HFF-Myc (cell line): ENCODE results near the gene CTSG.
"Not testable (repeated sequence)": the region's sequence is repeated elsewhere in the genome, so short reads cannot be mapped to it uniquely, and the experiment has no call there.

ENCODE experiments used
- DNase-seq: peaks from one replicate; pipeline ENCODE4 v3.0.0-alpha.2; 2011; ENCODE audit warnings: low read depth; ENCODE audit errors: extremely low read depth
- H3K4me3 ChIP-seq: replicated peaks from 2 replicates; pipeline ENCODE4 v1.5.1; 2011; ENCODE audit warnings: low read depth, mild to moderate bottlenecking, control low read depth, low read length
- TF ChIP-seq, protein P1 (sequence below): IDR thresholded peaks from 2 replicates; pipeline ENCODE4 v1.5.1; 2012; ENCODE audit warnings: mild to moderate bottlenecking, low read depth, low read length, control low read depth; ENCODE audit errors: missing control alignments

The CTSG gene

DNA sequence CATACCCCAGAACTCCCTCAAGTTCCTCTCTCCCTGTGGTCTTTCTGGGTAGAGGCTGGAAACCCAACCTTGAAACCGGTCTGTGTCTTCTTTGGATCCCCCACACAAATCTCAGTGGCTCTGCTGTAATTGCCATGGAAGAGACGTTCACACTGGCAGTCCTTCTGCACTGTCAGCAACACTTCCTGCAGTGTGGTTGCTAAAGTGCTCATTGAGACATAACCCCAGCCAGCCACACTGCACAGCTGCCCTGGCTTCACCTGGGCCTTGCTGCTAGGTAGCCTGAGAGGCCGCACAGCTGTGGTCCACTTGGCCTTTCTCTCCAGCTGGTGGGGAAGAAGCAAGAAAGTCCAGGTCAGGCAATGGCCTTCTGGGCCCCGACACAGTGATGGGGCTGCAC is 31.0 kb upstream of the CTSG start:
- TF ChIP-seq, protein P1, sequence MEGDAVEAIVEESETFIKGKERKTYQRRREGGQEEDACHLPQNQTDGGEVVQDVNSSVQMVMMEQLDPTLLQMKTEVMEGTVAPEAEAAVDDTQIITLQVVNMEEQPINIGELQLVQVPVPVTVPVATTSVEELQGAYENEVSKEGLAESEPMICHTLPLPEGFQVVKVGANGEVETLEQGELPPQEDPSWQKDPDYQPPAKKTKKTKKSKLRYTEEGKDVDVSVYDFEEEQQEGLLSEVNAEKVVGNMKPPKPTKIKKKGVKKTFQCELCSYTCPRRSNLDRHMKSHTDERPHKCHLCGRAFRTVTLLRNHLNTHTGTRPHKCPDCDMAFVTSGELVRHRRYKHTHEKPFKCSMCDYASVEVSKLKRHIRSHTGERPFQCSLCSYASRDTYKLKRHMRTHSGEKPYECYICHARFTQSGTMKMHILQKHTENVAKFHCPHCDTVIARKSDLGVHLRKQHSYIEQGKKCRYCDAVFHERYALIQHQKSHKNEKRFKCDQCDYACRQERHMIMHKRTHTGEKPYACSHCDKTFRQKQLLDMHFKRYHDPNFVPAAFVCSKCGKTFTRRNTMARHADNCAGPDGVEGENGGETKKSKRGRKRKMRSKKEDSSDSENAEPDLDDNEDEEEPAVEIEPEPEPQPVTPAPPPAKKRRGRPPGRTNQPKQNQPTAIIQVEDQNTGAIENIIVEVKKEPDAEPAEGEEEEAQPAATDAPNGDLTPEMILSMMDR, result no peak
- DNase-seq, result no peak
- H3K4me3 ChIP-seq, result no peak overlapping the region

DNA sequence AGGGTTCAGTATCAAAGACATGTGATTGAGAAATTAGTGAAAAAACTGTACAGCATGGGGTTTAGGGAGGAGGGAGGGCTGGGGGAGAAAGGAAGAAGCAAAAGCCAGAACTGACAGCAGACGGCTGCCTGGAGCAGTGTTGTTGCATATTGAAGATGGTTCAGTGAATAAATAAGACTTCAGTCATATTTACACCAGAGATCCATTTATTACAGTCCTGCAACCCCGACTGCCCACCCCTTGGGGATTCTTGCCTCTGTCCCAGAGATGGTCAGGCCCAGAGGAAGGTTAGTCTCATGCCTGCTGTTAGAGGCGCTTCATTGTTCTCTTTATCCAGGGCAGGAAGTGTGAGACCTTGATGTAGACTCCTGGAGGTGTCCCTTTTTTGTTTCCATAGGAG is 30.2 kb upstream of the CTSG start:
- TF ChIP-seq, protein P1, result no peak
- DNase-seq, result no peak
- H3K4me3 ChIP-seq, result no peak overlapping the region

DNA sequence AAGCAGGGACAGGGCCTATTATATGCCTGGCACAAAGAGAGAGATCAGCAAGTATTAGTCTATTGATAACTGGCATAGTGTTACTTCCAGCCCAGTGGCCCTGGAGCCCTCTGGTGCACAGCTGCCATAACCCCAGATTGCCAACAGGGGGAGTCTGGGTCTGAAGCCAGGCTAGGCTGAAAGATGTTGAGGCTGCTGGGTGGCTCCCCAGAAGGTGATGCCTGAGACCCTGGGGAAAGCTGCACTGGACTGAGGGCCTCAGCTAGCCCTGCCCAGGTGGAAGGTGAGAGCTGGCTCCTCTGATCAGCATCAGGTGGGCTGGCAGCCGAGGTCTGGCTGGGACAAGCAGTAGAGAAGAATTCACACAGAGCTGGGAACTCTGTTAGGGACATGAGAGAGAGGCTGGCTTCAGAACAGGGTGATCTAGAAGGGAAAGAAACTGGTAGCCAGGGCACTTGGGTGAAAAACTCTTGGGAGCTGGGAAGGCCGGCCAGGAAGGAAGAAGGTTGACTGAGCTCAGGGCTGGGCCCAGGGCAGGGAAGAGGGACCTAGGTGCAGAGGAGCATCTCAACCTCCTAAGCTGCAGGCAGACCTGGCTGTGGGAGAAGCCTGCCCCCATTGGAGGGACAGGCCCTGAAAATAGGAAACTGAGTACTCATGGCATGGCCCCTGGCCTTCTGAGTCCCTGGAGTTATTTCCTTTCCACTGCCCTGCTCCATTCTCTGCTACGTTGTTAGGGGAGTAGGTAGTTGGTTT is 29.6 kb upstream of the CTSG start:
- TF ChIP-seq, protein P1, result peak; percentile 66
- DNase-seq, result no peak
- no peak overlapping the region for H3K4me3 ChIP-seq

DNA sequence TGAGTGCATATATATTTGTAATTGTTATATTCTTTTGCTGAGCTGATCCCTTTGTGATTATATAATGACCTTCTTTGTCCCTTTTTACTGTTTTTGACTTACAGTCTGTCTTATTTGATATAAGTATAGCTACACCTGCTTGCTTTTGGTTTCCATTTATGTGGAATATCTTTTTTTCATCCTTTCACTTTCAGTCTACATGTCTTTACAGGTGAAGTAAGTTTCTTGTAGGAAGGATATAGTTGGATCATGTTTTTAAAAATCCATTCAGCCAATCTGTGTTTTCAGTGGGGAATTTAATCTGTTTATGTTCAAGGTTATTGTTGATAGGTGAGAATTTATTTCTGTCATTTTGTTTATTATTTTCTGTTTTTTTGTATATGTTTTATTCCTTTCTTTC is 21.4 kb upstream of the CTSG start:
- H3K4me3 ChIP-seq, result no peak overlapping the region
- TF ChIP-seq, protein P1, result no peak
- DNase-seq, result no peak

DNA sequence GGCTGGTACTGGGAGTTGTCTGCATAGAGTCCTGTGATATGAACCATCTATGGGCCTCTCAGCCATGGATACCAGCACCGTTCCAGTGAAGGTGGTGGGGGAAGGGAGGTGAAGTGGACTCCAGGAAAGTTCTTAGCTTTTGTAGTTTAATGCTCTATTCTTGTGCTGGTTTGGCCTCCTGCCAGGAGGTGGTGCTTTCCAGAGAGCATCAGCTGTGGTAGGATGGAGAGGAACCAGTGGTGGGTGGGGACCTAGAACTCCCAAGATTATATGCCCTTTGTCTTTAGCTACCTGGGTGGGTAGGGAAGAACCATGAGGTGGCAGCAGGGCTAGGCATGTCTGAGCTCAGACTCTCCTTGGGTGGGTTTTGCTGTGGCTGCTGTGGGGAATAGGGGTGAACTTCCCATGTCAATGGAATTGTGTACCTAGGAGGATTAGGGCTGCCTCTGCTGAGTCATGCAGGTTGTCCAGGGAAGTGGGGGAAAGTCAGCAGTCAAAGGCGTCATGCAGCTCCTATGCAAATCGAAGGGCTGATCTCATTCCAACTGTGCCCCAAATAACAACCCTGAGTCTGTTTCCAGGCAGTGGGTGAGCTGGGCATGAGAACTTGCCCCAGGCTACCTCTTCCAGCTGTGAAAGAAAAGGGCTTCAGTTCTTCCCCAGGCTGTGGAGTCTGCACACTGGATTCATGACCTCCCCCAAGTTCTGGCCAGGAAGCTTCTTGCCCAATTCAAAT is 19.2 kb upstream of the CTSG start:
- TF ChIP-seq, protein P1, result no peak
- H3K4me3 ChIP-seq, result no peak overlapping the region
- no peak for DNase-seq

DNA sequence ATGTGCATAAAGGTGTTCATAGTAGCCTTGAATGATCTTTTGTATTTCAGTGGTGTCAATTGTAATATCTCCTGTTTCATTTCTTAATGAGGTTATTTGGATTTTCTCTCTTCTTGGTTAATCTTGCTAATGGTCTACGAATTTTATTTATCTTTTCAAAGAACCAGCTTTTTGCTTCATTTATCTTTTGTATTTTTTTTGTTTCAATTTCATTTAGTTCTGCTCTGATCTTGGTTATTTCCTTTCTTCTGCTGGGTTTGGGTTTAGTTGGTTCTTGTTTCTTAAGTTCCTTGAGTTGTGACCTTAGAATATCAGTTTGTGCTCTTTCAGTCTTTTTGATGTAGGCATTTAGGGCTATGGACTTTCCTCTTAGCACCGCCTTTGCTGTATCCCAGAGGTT is 15.0 kb upstream of the CTSG start:
- not testable (repeated sequence) for H3K4me3 ChIP-seq, DNase-seq

DNA sequence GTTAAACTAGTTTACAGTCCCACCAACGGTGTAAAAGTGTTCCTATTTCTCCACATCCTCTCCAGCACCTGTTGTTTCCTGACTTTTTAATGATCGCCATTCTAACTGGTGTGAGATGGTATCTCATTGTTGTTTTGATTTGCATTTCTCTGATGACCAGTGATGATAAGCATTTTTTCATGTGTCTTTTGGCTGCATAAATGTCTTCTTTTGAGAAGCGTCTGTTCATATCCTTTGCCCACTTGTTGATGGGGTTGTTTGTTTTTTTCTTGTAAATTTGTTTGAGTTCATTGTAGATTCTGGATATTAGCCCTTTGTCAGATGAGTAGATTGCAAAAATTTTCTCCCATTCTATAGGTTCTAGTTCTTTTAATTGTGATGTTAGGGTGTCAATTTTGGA is 8.4 kb upstream of the CTSG start:
- H3K4me3 ChIP-seq, DNase-seq: not testable (repeated sequence)
